ENCODE measurements around the gene TNS1.

- no peak for TF ChIP-seq CTCF (conservative IDR thresholded peaks at IDR 0.05; ENCODE audit: low read length)
- no peak for TF ChIP-seq EZH2phosphoT487 (IDR thresholded peaks at IDR 0.05; ENCODE audit: borderline replicate concordance)
These were observed 61.5 kb downstream of the TNS1 start for GRCh38 chr2:217941339-217941738.

Data from Loucy (cell line).